DMS79 treated with DMSO at 0.1 percent for 48 hours (cell line): ENCODE measurements around the gene SDHA.
"Not testable (repeated sequence)": the region's sequence is repeated elsewhere in the genome, so short reads cannot be mapped to it uniquely, and the experiment has no call there.

Source experiments
- DNase-seq: peaks from one replicate; lab custom pipeline; 2025; lab: John Stamatoyannopoulos, UW

SDHA gene

GRCh38 chr5:222951-223715 lies 5.0 kb downstream of the SDHA start:
- not testable (repeated sequence) for DNase-seq

GRCh38 chr5:223791-224190 lies 5.7 kb downstream of the SDHA start:
- DNase-seq: no peak

GRCh38 chr5:225334-225733 lies 7.2 kb downstream of the SDHA start:
- no peak for DNase-seq

GRCh38 chr5:227375-227774 lies 9.3 kb downstream of the SDHA start:
- DNase-seq: not testable (repeated sequence)

- no peak for DNase-seq
Observed at GRCh38 chr5:228886-229285, 10.8 kb downstream of the SDHA start.

- no peak for DNase-seq
Observed at GRCh38 chr5:230711-231110, 12.6 kb downstream of the SDHA start.

- DNase-seq: no peak
Observed at GRCh38 chr5:231661-232060, 13.5 kb downstream of the SDHA start.

- not testable (repeated sequence) for DNase-seq
Observed at GRCh38 chr5:233426-233825, 15.3 kb downstream of the SDHA start.

GRCh38 chr5:234450-234849 lies 16.3 kb downstream of the SDHA start:
- DNase-seq: no peak

- DNase-seq: not testable (repeated sequence)
Observed at GRCh38 chr5:235527-235926, 17.4 kb downstream of the SDHA start.

GRCh38 chr5:237931-238330 lies 19.8 kb downstream of the SDHA start:
- DNase-seq: not testable (repeated sequence)

GRCh38 chr5:240550-240949 lies 22.4 kb downstream of the SDHA start:
- DNase-seq: not testable (repeated sequence)

GRCh38 chr5:241045-241669 lies 23.0 kb downstream of the SDHA start:
- not testable (repeated sequence) for DNase-seq

GRCh38 chr5:243683-244367 lies 25.7 kb downstream of the SDHA start:
- not testable (repeated sequence) for DNase-seq

- DNase-seq: not testable (repeated sequence)
Observed at GRCh38 chr5:245717-246116, 27.6 kb downstream of the SDHA start.

- DNase-seq: not testable (repeated sequence)
Observed at GRCh38 chr5:250396-250795, 32.3 kb downstream of the SDHA start.

- DNase-seq: not testable (repeated sequence)
Observed at GRCh38 chr5:251016-251415, 32.9 kb downstream of the SDHA start.

GRCh38 chr5:251538-251937 lies 33.4 kb downstream of the SDHA start:
- not testable (repeated sequence) for DNase-seq

GRCh38 chr5:251975-252374 lies 33.9 kb downstream of the SDHA start:
- DNase-seq: not testable (repeated sequence)

- DNase-seq: no peak
Observed at GRCh38 chr5:252546-252945, 34.4 kb downstream of the SDHA start.

GRCh38 chr5:254322-254721 lies 36.2 kb downstream of the SDHA start:
- DNase-seq: not testable (repeated sequence)

- not testable (repeated sequence) for DNase-seq
Observed at GRCh38 chr5:255116-255515, 37.0 kb downstream of the SDHA start.

- not testable (repeated sequence) for DNase-seq
Observed at GRCh38 chr5:256347-256746, 38.2 kb downstream of the SDHA start.
